HG03520 (cell line): Measurements from ENCODE around the gene CCSER1.

Experiments used
- ATAC-seq: cut with Tn5 transposase; IDR thresholded peaks from one replicate; pipeline ENCODE4 v1.9.1; 2021; ENCODE audit warnings: mild to moderate bottlenecking, moderate library complexity; ENCODE audit not compliant: unreplicated experiment

The CCSER1 gene

GRCh38 chr4:90127223-90127705 lies at the start of gene CCSER1:
Gene CCSER1, plus strand, starts transcription at chr4:90127394.
- peak; percentile 76 for ATAC-seq

GRCh38 chr4:90078440-90078839 lies 48.8 kb upstream of the CCSER1 start:
- ATAC-seq, result peak; percentile 82

GRCh38 chr4:90080116-90080515 lies 47.1 kb upstream of the CCSER1 start:
- no peak for ATAC-seq

GRCh38 chr4:90081432-90082144 lies 45.6 kb upstream of the CCSER1 start:
- ATAC-seq, result no peak

- ATAC-seq, result no peak
These were observed 44.7 kb upstream of the CCSER1 start for GRCh38 chr4:90082449-90082848.

- no peak for ATAC-seq
These were observed 42.8 kb upstream of the CCSER1 start for GRCh38 chr4:90084277-90084966.

GRCh38 chr4:90084967-90085295 lies 42.3 kb upstream of the CCSER1 start:
- peak; percentile 48 for ATAC-seq

- no peak for ATAC-seq
These were observed 33.7 kb upstream of the CCSER1 start for GRCh38 chr4:90093526-90093925.

- ATAC-seq, result no peak
These were observed 32.2 kb upstream of the CCSER1 start for GRCh38 chr4:90095000-90095399.

GRCh38 chr4:90099812-90100211 lies 27.4 kb upstream of the CCSER1 start:
- ATAC-seq, result peak; percentile 76

- ATAC-seq, result no peak
These were observed 23.2 kb upstream of the CCSER1 start for GRCh38 chr4:90103991-90104390.

GRCh38 chr4:90105274-90105673 lies 21.9 kb upstream of the CCSER1 start:
- no peak for ATAC-seq

GRCh38 chr4:90112715-90113114 lies 14.5 kb upstream of the CCSER1 start:
- ATAC-seq, result no peak

- no peak for ATAC-seq
These were observed 13.2 kb upstream of the CCSER1 start for GRCh38 chr4:90113881-90114457.

GRCh38 chr4:90118527-90119195 lies 8.5 kb upstream of the CCSER1 start:
- ATAC-seq, result peak; percentile 84

GRCh38 chr4:90120037-90120436 lies 7.2 kb upstream of the CCSER1 start:
- ATAC-seq, result no peak

GRCh38 chr4:90120815-90121214 lies 6.4 kb upstream of the CCSER1 start:
- no peak for ATAC-seq

GRCh38 chr4:90121676-90122354 lies 5.4 kb upstream of the CCSER1 start:
- no peak for ATAC-seq

- no peak for ATAC-seq
These were observed 4.8 kb upstream of the CCSER1 start for GRCh38 chr4:90122355-90122748.

GRCh38 chr4:90124276-90124675 lies 2.9 kb upstream of the CCSER1 start:
- no peak for ATAC-seq

- no peak for ATAC-seq
These were observed 389 bp upstream of the CCSER1 start for GRCh38 chr4:90126805-90127204.
